HFF-Myc (cell line): Measurements from ENCODE around the gene DLG4.

Source experiments
- DNase-seq: peaks from one replicate; pipeline ENCODE4 v3.0.0-alpha.2; 2011; ENCODE audit warnings: low read depth; ENCODE audit errors: extremely low read depth
- H3K4me3 ChIP-seq: replicated peaks from 2 replicates; pipeline ENCODE4 v1.5.1; 2011; ENCODE audit warnings: low read depth, mild to moderate bottlenecking, control low read depth, low read length
- TF ChIP-seq, protein P1 (sequence below): IDR thresholded peaks from 2 replicates; pipeline ENCODE4 v1.5.1; 2012; ENCODE audit warnings: mild to moderate bottlenecking, low read depth, low read length, control low read depth; ENCODE audit errors: missing control alignments

The DLG4 gene

GRCh38 chr17:7235693-7236665 lies 16.3 kb upstream of the DLG4 start:
- H3K4me3 ChIP-seq, result no peak overlapping the region
- TF ChIP-seq, protein P1, sequence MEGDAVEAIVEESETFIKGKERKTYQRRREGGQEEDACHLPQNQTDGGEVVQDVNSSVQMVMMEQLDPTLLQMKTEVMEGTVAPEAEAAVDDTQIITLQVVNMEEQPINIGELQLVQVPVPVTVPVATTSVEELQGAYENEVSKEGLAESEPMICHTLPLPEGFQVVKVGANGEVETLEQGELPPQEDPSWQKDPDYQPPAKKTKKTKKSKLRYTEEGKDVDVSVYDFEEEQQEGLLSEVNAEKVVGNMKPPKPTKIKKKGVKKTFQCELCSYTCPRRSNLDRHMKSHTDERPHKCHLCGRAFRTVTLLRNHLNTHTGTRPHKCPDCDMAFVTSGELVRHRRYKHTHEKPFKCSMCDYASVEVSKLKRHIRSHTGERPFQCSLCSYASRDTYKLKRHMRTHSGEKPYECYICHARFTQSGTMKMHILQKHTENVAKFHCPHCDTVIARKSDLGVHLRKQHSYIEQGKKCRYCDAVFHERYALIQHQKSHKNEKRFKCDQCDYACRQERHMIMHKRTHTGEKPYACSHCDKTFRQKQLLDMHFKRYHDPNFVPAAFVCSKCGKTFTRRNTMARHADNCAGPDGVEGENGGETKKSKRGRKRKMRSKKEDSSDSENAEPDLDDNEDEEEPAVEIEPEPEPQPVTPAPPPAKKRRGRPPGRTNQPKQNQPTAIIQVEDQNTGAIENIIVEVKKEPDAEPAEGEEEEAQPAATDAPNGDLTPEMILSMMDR, result no peak
- DNase-seq, result no peak

GRCh38 chr17:7234083-7234951 lies 14.7 kb upstream of the DLG4 start, which contains the start of gene DVL2:
DVL2 (minus strand) TSS chr17:7234517; CDS start chr17:7234262, 255 bp downstream.
- TF ChIP-seq, protein P1, result no peak
- no peak for DNase-seq
- peak within 1 kb of the TSS; percentile 92 for H3K4me3 ChIP-seq

DNA sequence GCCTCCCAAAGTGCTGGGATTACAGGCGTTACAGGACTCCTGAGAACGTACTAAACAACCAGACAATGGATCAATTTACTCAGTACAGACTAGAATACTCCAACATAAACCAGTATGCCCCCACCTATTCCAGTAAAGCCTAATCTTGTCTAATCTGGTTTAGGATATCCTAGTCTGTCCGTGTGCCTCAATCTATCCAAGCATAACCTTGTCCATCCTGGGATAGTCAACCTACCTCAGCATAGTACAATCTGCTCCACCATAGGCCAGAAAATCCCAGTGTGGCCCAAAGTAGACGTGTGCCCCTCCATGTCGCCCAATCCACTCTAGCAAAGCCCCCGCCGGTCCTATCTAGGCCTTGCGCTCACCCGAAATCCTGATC lies 14.1 kb upstream of the DLG4 start:
- TF ChIP-seq, protein P1, result no peak
- no peak for DNase-seq
- peak overlapping the region; percentile 92 for H3K4me3 ChIP-seq

GRCh38 chr17:7232114-7232513 lies 12.5 kb upstream of the DLG4 start:
- H3K4me3 ChIP-seq, result peak overlapping the region; percentile 92
- TF ChIP-seq, protein P1, result no peak
- DNase-seq, result no peak

DNA sequence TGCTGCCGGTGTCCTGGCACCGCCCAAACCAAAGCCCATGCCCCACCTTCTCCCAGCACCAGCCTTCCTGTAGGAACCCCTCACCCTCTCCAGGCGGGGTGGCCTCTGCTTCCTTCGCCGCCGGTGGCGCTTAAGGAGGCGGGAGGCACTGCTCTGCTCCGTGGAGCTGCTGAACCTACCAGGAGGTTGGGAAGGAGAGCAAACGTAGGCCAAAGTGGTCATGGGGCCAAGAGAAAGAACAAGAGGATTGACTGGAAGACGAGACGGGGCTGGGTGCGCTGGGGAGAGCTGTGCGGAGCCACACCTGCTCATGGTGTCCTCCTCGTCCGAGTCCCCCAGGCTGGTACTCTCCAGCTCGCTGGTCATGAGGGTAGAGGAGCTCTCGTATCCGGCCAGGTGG lies 9.9 kb upstream of the DLG4 start:
- no peak for DNase-seq
- TF ChIP-seq, protein P1, result no peak
- H3K4me3 ChIP-seq, result no peak overlapping the region

GRCh38 chr17:7228920-7229319 lies 9.3 kb upstream of the DLG4 start:
- no peak overlapping the region for H3K4me3 ChIP-seq
- TF ChIP-seq, protein P1, result no peak
- DNase-seq, result no peak
